Measurements from ENCODE around the gene RALBP1. TPM values are rescaled to one million over a fixed set of nuclear protein-coding genes. Genes with fewer than 3 reads are reported as not detected.

Gene RALBP1
- total and polyA plus RNA-seq, 9 of the 15 experiments (the other 6 are each of a cell fraction or from before 2014, with no cell fraction given): 10.9 to 70.0 (median 61.3) TPM

DNA sequence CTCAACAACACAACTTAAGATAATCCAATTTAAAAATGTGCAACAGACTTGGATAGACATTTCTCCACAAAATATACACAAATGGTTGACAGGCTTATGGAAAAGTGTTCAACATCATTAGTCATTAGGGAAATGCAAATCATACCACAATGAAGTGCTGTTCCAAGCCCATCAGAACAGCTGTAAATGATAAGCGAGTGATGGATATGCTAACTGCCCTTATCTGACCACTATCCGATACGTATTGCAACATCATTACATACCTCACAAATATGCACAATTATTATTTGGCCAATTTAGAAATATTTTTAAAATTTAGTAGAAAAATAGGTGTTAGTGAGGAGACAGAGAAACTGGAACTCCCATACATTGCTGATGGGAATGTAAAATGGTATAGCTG lies 76.9 kb downstream of the RALBP1 start:
- no peak overlapping the region for H2AFZ ChIP-seq (ENCODE audit: low read depth, low read length)
- no peaks in the 10 kb centered on the region for H4K20me1 ChIP-seq (replicated peaks; ENCODE audit: control insufficient read depth, insufficient read depth, low read length)
- no peak for FAIRE-seq
- intact Hi-C loops (cut with micrococcal nuclease): no loop called here
- H3K36me3 ChIP-seq (ENCODE audit: control insufficient read depth, insufficient read depth, low read length): peaks cover 88% of the 10 kb centered on the region
- in situ Hi-C loops (cut with MboI): no loop called here
- CTCF ChIA-PET (ENCODE audit: low intra/inter-chr PET ratio): no interaction called here
- peaks cover 2% of the 10 kb centered on the region for H3K9me3 ChIP-seq (replicated peaks; ENCODE audit: control insufficient read depth, insufficient read depth, low read depth, low read length)
- WGBS (ENCODE audit: insufficient coverage, low coverage, missing lambda C conversion rate): 94% methylated on average over 3 of the region's 3 CpGs
- H3K4me1 ChIP-seq (replicated peaks in 1 of 2; ENCODE audit: control insufficient read depth in 2 of 2, insufficient read depth in 2 of 2, low read length in 2 of 2): no peaks in the 10 kb centered on the region
- no peak overlapping the region for H3K27ac ChIP-seq (ENCODE audit: extremely low read depth, low read depth, low read length)
- no peak for TF ChIP-seq CEBPG (CRISPR knock-in tag; IDR thresholded peaks at IDR 0.05)
- peak; percentile 37 to 50; a peak in 2 of 4 replicates for TF ChIP-seq CEBPG (tag; conservative IDR thresholded peaks at IDR 0.05 in 1 of 2, IDR thresholded peaks at IDR 0.05 in 1 of 2)
- peak; percentile 74 for TF ChIP-seq CEBPB (tag; IDR thresholded peaks at IDR 0.05)
- no peak for TF ChIP-seq ZNF41 (CRISPR knock-in tag; conservative IDR thresholded peaks at IDR 0.05)
- H3K4me3 ChIP-seq: no peak overlapping the region
- no peak for DNase-seq (ENCODE audit: extremely low read depth in 1 of 4, low spot score in 3 of 4)
- H3K27me3 ChIP-seq (ENCODE audit: control insufficient read depth in 2 of 2, insufficient read depth in 2 of 2, low read length in 2 of 2): no peaks in the 10 kb centered on the region
- no peak for ATAC-seq
- H3K9ac ChIP-seq (ENCODE audit: insufficient read depth in 1 of 2, low read depth in 2 of 2, low read length in 2 of 2): no peak overlapping the region
- POLR2A ChIA-PET: no interaction called here
- no TSS peak for BruUV-seq (replicated peaks)
- H3K79me2 ChIP-seq (ENCODE audit: control insufficient read depth, insufficient read depth, low read length): no peaks in the 10 kb centered on the region
- H3K9me1 ChIP-seq (ENCODE audit: control insufficient read depth, insufficient read depth, low read length): no peaks in the 10 kb centered on the region
- H3K4me2 ChIP-seq (ENCODE audit: insufficient read depth, low read length): no peak overlapping the region

DNA sequence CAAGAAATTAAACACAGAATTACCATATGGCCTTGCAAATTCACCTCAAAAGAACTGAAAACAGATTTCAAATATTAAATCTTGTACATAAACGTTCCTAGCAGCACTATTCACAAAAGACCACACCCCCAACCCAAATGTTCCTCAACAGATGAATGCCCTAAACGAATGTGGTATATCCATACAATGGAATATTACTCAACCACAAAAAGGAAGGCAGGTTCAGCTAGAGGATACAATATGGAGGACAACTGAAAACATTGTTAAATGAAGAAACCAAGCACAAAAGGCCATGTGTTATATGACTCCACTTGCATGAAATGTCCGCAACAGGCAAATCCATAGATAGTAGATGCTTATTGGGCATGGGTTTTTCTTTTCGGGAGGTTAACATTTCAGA lies 77.3 kb downstream of the RALBP1 start:
- no peak overlapping the region for H3K9ac ChIP-seq (ENCODE audit: insufficient read depth in 1 of 2, low read depth in 2 of 2, low read length in 2 of 2)
- H2AFZ ChIP-seq (ENCODE audit: low read depth, low read length): no peak overlapping the region
- H3K27ac ChIP-seq (ENCODE audit: extremely low read depth, low read depth, low read length): no peak overlapping the region
- peaks cover 2% of the 10 kb centered on the region for H3K9me3 ChIP-seq (replicated peaks; ENCODE audit: control insufficient read depth, insufficient read depth, low read depth, low read length)
- H3K9me1 ChIP-seq (ENCODE audit: control insufficient read depth, insufficient read depth, low read length): no peaks in the 10 kb centered on the region
- no peak overlapping the region for H3K4me3 ChIP-seq
- DNase-seq (ENCODE audit: extremely low read depth in 1 of 4, low spot score in 3 of 4) (no peak), ATAC-seq (no peak), FAIRE-seq (no peak)
- POLR2A ChIA-PET: interaction anchor here (1.5 kb wide), 1 partner anchor 8 kb away, joined by 5 read pairs; no protein-coding TSS in a partner anchor
- no peaks in the 10 kb centered on the region for H3K79me2 ChIP-seq (ENCODE audit: control insufficient read depth, insufficient read depth, low read length)
- in situ Hi-C loops (cut with MboI): no loop called here
- 79% methylated on average over 4 of the region's 4 CpGs for WGBS (ENCODE audit: insufficient coverage, low coverage, missing lambda C conversion rate)
- H3K4me2 ChIP-seq (ENCODE audit: insufficient read depth, low read length): no peak overlapping the region
- H3K36me3 ChIP-seq (ENCODE audit: control insufficient read depth, insufficient read depth, low read length): peaks cover 88% of the 10 kb centered on the region
- H3K27me3 ChIP-seq (ENCODE audit: control insufficient read depth in 2 of 2, insufficient read depth in 2 of 2, low read length in 2 of 2): no peaks in the 10 kb centered on the region
- CTCF ChIA-PET (ENCODE audit: low intra/inter-chr PET ratio): interaction anchor here (0.7 kb wide), 1 partner anchor 16 kb away, joined by 4 read pairs; no protein-coding TSS in a partner anchor
- no TSS peak for BruUV-seq (replicated peaks)
- no peaks in the 10 kb centered on the region for H4K20me1 ChIP-seq (replicated peaks; ENCODE audit: control insufficient read depth, insufficient read depth, low read length)
- intact Hi-C loops (cut with micrococcal nuclease): no loop called here
- H3K4me1 ChIP-seq (replicated peaks in 1 of 2; ENCODE audit: control insufficient read depth in 2 of 2, insufficient read depth in 2 of 2, low read length in 2 of 2): no peaks in the 10 kb centered on the region
- TF ChIP-seq ZNF146 (CRISPR knock-in tag; IDR thresholded peaks at IDR 0.05; ENCODE audit: unreplicated experiment) (peak; percentile 99), PHF8 (IDR thresholded peaks at IDR 0.05; ENCODE audit: borderline replicate concordance, low read length) (no peak), FOXJ3 (CRISPR knock-in tag; IDR thresholded peaks at IDR 0.05) (no peak), FOXM1 (IDR thresholded peaks at IDR 0.05; ENCODE audit: low read depth) (no peak), FOXM1 (CRISPR knock-in tag; IDR thresholded peaks at IDR 0.05; ENCODE audit: low read depth) (no peak), EP400 (IDR thresholded peaks at IDR 0.05) (no peak)
- TF ChIP-seq, protein P1, sequence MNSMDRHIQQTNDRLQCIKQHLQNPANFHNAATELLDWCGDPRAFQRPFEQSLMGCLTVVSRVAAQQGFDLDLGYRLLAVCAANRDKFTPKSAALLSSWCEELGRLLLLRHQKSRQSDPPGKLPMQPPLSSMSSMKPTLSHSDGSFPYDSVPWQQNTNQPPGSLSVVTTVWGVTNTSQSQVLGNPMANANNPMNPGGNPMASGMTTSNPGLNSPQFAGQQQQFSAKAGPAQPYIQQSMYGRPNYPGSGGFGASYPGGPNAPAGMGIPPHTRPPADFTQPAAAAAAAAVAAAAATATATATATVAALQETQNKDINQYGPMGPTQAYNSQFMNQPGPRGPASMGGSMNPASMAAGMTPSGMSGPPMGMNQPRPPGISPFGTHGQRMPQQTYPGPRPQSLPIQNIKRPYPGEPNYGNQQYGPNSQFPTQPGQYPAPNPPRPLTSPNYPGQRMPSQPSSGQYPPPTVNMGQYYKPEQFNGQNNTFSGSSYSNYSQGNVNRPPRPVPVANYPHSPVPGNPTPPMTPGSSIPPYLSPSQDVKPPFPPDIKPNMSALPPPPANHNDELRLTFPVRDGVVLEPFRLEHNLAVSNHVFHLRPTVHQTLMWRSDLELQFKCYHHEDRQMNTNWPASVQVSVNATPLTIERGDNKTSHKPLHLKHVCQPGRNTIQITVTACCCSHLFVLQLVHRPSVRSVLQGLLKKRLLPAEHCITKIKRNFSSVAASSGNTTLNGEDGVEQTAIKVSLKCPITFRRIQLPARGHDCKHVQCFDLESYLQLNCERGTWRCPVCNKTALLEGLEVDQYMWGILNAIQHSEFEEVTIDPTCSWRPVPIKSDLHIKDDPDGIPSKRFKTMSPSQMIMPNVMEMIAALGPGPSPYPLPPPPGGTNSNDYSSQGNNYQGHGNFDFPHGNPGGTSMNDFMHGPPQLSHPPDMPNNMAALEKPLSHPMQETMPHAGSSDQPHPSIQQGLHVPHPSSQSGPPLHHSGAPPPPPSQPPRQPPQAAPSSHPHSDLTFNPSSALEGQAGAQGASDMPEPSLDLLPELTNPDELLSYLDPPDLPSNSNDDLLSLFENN (IDR thresholded peaks at IDR 0.05; ENCODE audit: low read depth in 2 of 2, low read length in 2 of 2): no peak

All from K562 (cell line).